ENCODE data around the gene RACK1. TPM values are rescaled to one million over a fixed set of nuclear protein-coding genes. Genes with fewer than 3 reads are reported as not detected.

The RACK1 gene
- total RNA-seq, 1 donor from 2014 or later, result 4,909 TPM

DNA sequence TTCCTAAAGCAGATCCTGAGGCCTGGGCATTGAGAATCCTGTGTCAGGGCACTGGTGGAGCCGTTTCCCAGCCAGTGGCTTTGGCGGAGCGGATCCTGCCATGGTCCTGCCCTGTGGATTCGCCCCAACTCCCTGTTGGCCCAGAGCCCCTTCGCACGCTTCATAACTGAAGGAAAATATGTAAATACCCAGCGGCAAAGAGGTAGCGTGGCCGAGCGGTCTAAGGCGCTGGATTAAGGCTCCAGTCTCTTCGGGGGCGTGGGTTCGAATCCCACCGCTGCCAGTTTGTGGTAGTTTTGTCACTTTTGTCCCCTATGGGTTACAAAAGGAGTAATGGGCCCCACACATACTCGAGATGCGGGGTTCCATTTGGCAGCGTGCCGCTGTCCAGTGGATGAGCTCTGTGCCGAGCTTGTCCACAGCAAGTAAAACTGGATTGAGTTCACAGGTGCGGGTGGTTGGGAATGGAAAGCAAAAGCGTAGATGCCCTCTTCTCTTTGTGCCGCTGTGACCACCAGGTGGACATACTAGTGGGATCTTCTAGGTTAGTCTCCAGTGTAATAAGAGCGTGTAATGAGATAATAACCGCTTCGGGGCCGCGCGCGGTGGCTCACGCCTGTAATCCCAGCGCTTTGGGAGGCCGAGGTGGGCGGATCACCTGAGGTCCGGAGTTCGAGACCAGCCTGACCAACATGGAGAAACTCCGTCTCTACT is 56.0 kb downstream of the RACK1 start:
- DNase-seq (ENCODE audit: low read depth), result no peak
- Histone ChIP-seq H3K27me3 (ENCODE audit: control insufficient read depth, insufficient read depth, low read length) (no peaks in the 10 kb centered on the region), H3K36me3 (ENCODE audit: control insufficient read depth, insufficient read depth, low read length) (no peaks in the 10 kb centered on the region), H3K4me3 (ENCODE audit: low read depth, low read length) (peak overlapping the region; percentile 19)
- TF ChIP-seq, protein P1, sequence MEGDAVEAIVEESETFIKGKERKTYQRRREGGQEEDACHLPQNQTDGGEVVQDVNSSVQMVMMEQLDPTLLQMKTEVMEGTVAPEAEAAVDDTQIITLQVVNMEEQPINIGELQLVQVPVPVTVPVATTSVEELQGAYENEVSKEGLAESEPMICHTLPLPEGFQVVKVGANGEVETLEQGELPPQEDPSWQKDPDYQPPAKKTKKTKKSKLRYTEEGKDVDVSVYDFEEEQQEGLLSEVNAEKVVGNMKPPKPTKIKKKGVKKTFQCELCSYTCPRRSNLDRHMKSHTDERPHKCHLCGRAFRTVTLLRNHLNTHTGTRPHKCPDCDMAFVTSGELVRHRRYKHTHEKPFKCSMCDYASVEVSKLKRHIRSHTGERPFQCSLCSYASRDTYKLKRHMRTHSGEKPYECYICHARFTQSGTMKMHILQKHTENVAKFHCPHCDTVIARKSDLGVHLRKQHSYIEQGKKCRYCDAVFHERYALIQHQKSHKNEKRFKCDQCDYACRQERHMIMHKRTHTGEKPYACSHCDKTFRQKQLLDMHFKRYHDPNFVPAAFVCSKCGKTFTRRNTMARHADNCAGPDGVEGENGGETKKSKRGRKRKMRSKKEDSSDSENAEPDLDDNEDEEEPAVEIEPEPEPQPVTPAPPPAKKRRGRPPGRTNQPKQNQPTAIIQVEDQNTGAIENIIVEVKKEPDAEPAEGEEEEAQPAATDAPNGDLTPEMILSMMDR (IDR thresholded peaks at IDR 0.05; ENCODE audit: insufficient read depth, low read length, poor library complexity, severe bottlenecking), result no peak

DNA sequence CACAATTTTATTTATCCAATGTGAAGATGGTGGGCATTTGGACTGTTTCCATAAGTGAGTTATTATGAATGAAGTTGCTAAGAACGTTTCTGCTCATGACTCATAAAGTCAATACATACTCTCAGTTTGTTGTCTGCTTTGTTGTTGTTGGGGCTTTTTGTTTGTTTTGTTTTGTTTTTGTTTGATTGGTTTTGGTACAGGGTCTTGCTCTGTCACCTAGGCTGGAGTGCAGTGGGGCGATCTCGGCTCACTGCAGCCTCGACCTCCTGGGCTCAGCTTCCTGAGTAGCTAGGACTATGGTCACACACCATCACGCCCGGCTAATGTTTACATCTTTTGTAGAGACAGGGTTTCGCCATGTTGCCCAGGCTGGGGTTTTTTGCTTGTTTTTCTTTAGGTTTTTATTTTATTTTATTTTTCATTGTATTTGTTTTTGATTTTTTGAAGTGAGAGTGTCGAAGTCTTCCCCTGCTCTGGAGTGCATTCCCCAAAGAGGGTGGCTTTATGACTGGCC is 56.7 kb downstream of the RACK1 start:
- no peaks in the 10 kb centered on the region for H3K36me3 ChIP-seq (ENCODE audit: control insufficient read depth, insufficient read depth, low read length)
- no peaks in the 10 kb centered on the region for H3K27me3 ChIP-seq (ENCODE audit: control insufficient read depth, insufficient read depth, low read length)
- TF ChIP-seq, protein P1 (IDR thresholded peaks at IDR 0.05; ENCODE audit: insufficient read depth, low read length, poor library complexity, severe bottlenecking), result no peak
- H3K4me3 ChIP-seq (ENCODE audit: low read depth, low read length), result no peak overlapping the region
- DNase-seq (ENCODE audit: low read depth), result no peak

Other genes starting within 250 kb of the RACK1 start
- gene BTNL9, start 203.6 kb downstream of the RACK1 start, total RNA-seq, result 0.21 TPM in 1 of 2 replicates, not detected in the other
- gene OR2V1, start 112.7 kb downstream of the RACK1 start, total RNA-seq, result not detected in 2 replicates
- not detected in 2 replicates for gene OR2V2, start 96.3 kb downstream of the RACK1 start, total RNA-seq
- gene TRIM7, start 38.7 kb downstream of the RACK1 start, total RNA-seq, result 2.9 and 4.4 TPM in 2 replicates
- gene TRIM41, start 20.6 kb downstream of the RACK1 start, total RNA-seq, result 15.8 and 17.5 TPM in 2 replicates
- gene TRIM52, start 17.2 kb upstream of the RACK1 start, total RNA-seq, result 2.2 and 6.0 TPM in 2 replicates
- not detected in 2 replicates for gene OR4F3, start 123.4 kb upstream of the RACK1 start, total RNA-seq

Measured in kidney epithelial cell (primary cell).